GM18868 (cell line): ENCODE measurements around the gene IMMP2L.

Experiments
- ATAC-seq: cut with Tn5 transposase; IDR thresholded peaks from one replicate; pipeline ENCODE4 v1.9.1; 2021; ENCODE audit warnings: mild to moderate bottlenecking, moderate library complexity; ENCODE audit not compliant: unreplicated experiment

The IMMP2L gene

DNA sequence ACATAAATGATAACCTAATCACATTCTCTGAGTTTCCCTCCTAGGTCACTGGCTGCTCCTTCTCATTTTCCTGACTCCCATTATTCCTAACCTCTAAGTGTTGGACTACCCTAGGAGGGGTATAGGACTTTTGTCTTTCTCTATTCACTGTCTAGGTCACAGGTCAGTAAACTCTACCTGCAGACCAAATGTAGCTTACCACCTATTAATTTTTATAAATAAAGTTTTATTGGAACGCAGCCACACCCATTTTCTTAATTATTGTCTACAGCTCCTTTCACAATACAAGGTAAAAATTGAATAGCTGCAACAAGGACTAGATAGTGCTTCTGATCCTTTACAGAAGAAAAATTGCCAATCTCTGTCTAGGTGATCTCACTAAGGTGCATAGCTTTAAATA lies 156.7 kb downstream of the IMMP2L start:
- no peak for ATAC-seq

GRCh38 chr7:111401516-111401915 lies 160.8 kb downstream of the IMMP2L start:
- ATAC-seq = no peak

GRCh38 chr7:111400088-111400487 lies 162.2 kb downstream of the IMMP2L start:
- ATAC-seq = no peak

DNA sequence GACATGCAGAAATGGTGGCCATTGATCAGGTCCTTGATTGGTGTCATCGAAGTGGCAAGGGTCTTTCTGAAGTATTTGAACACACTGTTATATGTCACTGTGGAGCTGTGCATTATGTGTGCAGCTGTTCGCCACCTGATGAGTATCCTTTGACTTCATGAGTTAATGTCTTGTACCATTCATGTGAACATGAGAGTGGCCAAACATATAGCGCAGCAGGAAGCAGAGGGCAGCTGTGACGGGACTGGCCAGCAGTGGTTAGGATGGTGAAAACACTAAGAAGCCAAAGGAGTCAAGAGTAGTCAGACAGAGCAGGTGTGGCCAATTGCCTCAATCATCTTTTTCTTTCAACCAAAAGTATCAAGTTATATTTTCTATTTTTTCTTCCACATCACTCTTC lies 167.4 kb downstream of the IMMP2L start:
- no peak for ATAC-seq

GRCh38 chr7:111393011-111393754 lies 169.1 kb downstream of the IMMP2L start:
- no peak for ATAC-seq

DNA sequence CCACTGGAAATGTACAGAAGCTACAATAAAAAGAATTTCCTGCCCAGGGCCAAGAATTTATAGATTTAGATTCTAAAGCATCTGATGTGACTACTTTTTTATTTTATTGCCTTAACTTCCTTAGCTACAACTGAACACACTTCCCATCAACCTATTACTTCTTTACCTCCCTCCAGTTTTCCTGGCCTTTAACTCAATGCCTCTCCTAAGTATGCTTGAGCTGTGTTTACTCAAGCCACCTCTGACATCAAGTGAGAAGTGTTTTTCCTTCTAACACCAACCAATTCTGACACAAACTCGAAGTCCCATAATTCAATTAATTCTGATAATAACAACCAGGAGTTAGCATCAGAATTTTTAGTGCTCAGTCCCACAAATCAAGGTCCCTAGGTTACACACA lies 170.0 kb downstream of the IMMP2L start:
- no peak for ATAC-seq

- ATAC-seq = no peak
Measured at GRCh38 chr7:111390000-111390399, 172.3 kb downstream of the IMMP2L start.

- peak; percentile 97 for ATAC-seq
Measured at GRCh38 chr7:111388912-111389311, 173.4 kb downstream of the IMMP2L start.

DNA sequence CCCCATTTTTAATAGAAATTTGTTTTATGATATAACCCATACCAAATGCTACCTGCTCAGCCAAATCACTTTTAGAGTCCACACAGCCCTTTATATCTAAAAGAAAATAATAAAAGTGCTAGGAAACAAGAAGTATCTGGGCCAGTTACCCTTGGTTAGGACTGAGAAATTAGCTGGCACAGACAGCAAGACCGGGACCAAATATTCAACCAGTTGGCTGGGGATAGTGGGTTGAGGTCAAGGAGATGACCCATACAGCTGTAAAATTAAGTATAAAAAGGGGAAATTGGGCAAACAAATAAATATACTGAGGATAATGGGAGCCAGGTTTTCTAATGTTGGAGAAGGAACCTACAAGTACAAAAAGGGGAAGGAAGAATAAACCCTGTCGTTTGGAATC lies 174.3 kb downstream of the IMMP2L start:
- no peak for ATAC-seq

- ATAC-seq = no peak
Measured at GRCh38 chr7:111384065-111384891, 178.0 kb downstream of the IMMP2L start.

DNA sequence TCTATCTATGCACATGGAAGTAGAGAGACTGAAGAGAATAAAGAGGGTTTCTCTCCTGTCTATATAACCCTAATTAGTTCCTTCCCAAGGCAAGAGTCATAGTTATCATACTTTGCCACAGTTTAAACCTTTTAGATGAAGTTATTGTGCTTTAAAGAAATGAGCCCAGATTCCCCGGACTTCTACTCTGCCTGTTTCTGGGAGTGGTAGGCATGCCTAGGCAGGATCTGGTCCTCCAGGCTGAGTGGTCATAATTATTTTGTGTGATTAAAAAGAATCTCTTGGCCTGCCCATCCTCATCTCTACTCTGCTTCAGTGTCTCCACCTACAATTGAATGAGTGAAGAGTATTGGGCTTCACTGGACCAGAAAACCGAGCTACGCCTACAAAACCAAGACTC lies 179.2 kb downstream of the IMMP2L start:
- no peak for ATAC-seq

GRCh38 chr7:111381590-111381989 lies 180.7 kb downstream of the IMMP2L start:
- ATAC-seq = no peak

GRCh38 chr7:111380945-111381344 lies 181.3 kb downstream of the IMMP2L start:
- no peak for ATAC-seq

DNA sequence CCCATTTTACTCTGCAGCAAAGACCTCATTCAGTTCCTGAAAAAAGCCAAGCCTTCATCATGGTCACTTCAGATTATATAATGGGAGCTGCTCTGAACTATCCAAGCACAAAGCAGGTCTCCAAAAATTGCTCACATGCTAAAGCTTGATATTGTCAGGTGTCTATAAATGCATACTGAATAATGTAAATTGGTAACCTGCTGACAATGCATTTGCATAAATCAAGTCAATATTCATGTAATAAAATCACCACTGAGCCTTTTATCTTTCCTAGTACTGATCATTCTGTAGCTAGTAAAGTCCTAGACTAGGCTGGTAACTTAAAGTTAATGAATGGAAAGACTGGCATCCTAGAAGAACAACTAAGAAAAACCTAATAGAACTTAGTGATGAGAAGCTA lies 188.3 kb downstream of the IMMP2L start:
- no peak for ATAC-seq

- no peak for ATAC-seq
Measured at GRCh38 chr7:111371437-111371836, 190.9 kb downstream of the IMMP2L start.

DNA sequence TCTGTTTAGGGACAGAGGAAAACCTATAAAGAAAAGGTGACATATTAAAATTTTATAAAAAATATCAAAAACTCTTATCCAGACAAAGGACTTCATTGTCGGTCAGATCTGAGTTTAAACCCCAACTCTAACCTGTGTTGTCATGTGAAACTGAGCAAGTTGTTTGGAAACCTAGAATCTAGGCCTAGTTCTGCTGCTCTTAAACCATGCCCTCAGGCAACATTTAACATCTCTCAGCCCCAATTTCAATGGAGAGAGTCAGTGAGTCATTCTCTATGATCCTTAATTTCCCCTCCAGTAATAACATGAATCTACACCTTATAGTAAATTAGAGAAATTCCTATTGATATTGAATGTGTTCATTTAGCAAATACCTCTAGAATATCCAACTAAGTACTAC lies 192.3 kb downstream of the IMMP2L start:
- no peak for ATAC-seq

- ATAC-seq = no peak
Measured at GRCh38 chr7:111368381-111369065, 193.8 kb downstream of the IMMP2L start.

GRCh38 chr7:111364413-111364812 lies 197.9 kb downstream of the IMMP2L start:
- ATAC-seq = no peak

DNA sequence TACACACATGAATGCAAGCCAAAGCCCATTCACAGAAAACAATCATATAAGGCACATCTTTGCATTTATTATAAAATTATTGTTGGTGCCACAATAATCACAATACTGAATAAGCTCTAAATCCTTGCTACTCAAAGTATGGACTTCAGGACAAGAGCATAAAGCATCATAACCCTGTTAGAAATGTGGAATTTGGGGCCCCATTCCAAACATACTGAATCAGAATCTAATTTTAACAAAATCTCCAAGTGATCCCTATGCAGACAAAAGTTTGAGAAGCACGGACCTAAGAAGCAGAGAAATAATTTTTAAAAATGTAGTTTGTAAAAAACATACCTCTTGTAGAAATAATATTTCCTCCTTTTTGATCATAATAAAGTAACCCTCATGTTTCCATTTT lies 199.2 kb downstream of the IMMP2L start:
- ATAC-seq = no peak

- ATAC-seq = no peak
Measured at GRCh38 chr7:111362506-111363054, 199.7 kb downstream of the IMMP2L start.

GRCh38 chr7:111358915-111359314 lies 203.4 kb downstream of the IMMP2L start:
- no peak for ATAC-seq
